GM13977 (cell line): Measurements from ENCODE around the gene SLC6A12.

Source experiments
- DNase-seq: peaks from one replicate; pipeline ENCODE4 v3.0.0; 2012; ENCODE audit warnings: low spot score
- CTCF ChIP-seq: IDR thresholded peaks from 2 replicates; pipeline ENCODE4 v1.5.1; 2012; ENCODE audit warnings: mild to moderate bottlenecking, control low read depth; ENCODE audit not compliant: insufficient read depth; ENCODE audit errors: extremely low read depth, missing control alignments
- in situ Hi-C: fragments of 300-500 bp; cut with MboI; formaldehyde crosslinking; loops from one replicate; pipeline ENCODE4 v1.12.0; 2022; ENCODE audit warnings: low sequenced_read_pairs, low pct_unique_long_range_greater_than_20kb, mixed read lengths, inconsistent platforms; ENCODE audit not compliant: unreplicated experiment

SLC6A12 gene

DNA sequence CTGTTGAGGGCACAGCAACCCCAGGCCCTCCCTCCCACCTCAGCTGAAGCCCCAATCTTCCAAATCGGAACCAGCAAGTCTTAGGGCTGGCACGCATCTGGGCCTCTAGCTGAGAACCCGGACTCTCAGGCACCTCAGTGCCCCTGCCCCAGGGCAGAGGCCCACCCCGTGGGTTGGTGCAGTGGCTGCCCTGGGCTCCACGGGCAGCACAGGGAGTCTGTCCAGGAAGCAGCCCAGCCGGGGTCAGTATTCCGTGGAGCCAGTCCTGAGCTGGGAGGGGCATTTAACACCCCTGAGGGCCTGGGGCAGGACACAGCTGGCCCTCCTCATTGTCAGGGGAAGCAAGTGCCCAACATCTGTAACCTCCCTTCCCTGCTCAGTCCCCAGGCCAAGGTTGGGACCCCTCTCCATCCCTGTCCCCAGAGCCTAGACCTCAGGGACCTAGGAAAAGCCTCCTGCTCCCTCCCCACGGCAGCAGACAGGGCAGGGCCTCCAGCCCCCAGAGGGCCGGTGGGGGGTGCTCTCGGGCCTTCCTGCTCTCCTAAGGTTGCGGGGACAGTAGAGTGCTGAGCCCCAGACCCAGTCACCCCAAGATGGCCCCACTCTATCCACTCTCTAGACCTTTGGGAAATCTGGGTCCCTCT is 36.5 kb downstream of the SLC6A12 start:
- in situ Hi-C loops, result no loop called here
- no peak for TF ChIP-seq CTCF
- DNase-seq, result no peak

- DNase-seq, result no peak
- TF ChIP-seq CTCF, result no peak
- in situ Hi-C loops, result no loop called here
Observed at GRCh38 chr12:176321-177181, 37.4 kb downstream of the SLC6A12 start.

DNA sequence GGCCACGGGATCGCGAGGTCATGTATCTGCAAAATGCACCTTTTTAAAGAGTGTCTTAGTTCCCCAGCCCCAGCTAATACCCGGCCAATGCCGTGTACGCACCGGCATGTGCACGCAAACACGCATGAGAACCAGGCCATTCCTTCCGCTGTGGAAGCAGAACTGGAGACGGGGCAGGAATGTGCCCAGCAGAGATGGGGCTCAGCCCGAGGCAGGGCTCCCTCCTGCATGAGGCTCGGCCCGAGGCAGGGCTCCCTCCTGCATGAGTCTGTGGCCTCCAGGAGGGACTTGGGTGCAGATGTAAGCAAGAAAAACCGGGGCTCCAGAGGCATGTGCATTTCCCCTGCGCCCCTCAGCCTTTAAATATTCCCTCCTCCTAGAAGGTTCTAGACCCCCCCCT is 38.2 kb downstream of the SLC6A12 start:
- in situ Hi-C loops, result no loop called here
- no peak for DNase-seq
- no peak for TF ChIP-seq CTCF

GRCh38 chr12:175250-175649 is 38.7 kb downstream of the SLC6A12 start:
- TF ChIP-seq CTCF, result no peak
- in situ Hi-C loops, result no loop called here
- DNase-seq, result no peak

DNA sequence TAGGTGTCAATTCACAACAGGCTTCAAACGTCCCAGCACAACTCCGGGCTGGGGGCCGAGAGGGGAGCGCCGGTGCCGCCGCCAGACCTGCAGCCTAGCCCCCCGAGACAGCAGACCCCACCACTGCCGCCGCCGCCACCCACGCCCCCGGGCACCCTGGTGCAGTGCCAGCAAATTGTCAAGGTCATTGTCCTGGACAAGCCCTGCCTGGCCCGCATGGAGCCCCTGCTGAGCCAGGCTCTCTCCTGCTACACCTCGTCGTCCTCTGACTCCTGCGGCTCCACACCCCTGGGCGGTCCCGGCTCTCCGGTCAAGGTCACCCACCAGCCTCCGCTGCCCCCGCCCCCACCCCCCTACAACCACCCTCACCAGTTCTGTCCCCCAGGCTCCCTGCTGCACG is 39.4 kb downstream of the SLC6A12 start:
- TF ChIP-seq CTCF, result no peak
- DNase-seq, result no peak
- in situ Hi-C loops, result no loop called here

DNA sequence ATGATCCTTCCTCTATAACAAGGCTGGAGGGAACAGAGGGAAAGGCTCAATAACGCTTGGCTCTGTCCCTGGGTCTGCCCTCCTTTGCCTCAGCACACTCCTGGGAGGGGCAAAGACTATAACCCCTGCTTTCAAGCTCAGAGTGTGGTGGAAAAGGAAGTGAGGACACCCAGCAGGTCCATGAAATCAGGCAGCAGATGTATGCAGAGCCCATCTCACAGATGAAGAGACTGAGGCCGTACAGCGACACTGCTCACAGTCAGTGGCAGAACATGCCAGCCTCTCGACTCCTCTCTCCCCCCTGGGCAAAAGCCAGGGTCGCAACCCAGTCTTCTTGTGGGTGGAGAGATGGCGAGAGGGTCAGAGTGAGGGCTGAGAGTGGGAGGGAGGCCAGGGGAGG is 39.8 kb downstream of the SLC6A12 start:
- no peak for DNase-seq
- TF ChIP-seq CTCF, result no peak
- in situ Hi-C loops, result no loop called here
